ENCODE data around the gene ITGA2B. TPM values are rescaled to one million over a fixed set of nuclear protein-coding genes. Genes with fewer than 3 reads are reported as not detected.

The ITGA2B gene
- total and polyA plus RNA-seq, 2 of the 13 experiments (the other 11 are each of a cell fraction or from before 2014, with no cell fraction given): 0.38 to 1.1 TPM

- no peak for TF ChIP-seq ZNF44 (CRISPR knock-in tag; IDR thresholded peaks at IDR 0.05)
- no peak for TF ChIP-seq ZNF17 (CRISPR knock-in tag; IDR thresholded peaks at IDR 0.05)
- no peak for TF ChIP-seq ZFP36L2 (CRISPR knock-in tag; IDR thresholded peaks at IDR 0.05)
- no peak for TF ChIP-seq CBX2 (IDR thresholded peaks at IDR 0.05; ENCODE audit: low read depth, low read length)
- no peak for TF ChIP-seq CBX2 (CRISPR knock-in tag; IDR thresholded peaks at IDR 0.05; ENCODE audit: low read depth)
- TF ChIP-seq NFE2L2 (IDR thresholded peaks at IDR 0.05; ENCODE audit: low read length): no peak
- no peak for TF ChIP-seq ZSCAN22 (CRISPR knock-in tag; IDR thresholded peaks at IDR 0.05)
- TF ChIP-seq CSRNP2 (CRISPR knock-in tag; conservative IDR thresholded peaks at IDR 0.05; ENCODE audit: low read depth): no peak
Observed at GRCh38 chr17:44363613-44364159, 25.8 kb downstream of the ITGA2B start, which contains the start of gene FAM171A2 (continued).

GRCh38 chr17:44362949-44363612 lies 26.4 kb downstream of the ITGA2B start:
- in situ Hi-C loops (cut with HindIII; ENCODE audit: extremely low pct_ligation_motif_present, low pct_unique_long_range_greater_than_20kb): no loop called here
- H3K27ac ChIP-seq (ENCODE audit: extremely low read length, insufficient read depth, low read length): no peak overlapping the region
- peak overlapping the region; percentile 75 to 82 (median 76) for H3K4me3 ChIP-seq (replicated peaks in 1 of 3; ENCODE audit: insufficient read depth in 1 of 3, low read depth in 2 of 3, low read length in 3 of 3)
- 2% methylated on average over 29 of the region's 45 CpGs for WGBS (ENCODE audit: low lambda C conversion rate)
- no peaks in the 10 kb centered on the region for H4K20me1 ChIP-seq (ENCODE audit: insufficient read depth, low read length)
- no peaks in the 10 kb centered on the region for H3K36me3 ChIP-seq (replicated peaks in 1 of 2; ENCODE audit: control insufficient read depth in 1 of 2, insufficient read depth in 2 of 2, low read length in 2 of 2)
- CTCF ChIA-PET (ENCODE audit: low intra/inter-chr PET ratio, low total read pairs): interaction anchor here (1.8 kb wide), 1 partner anchor 8 kb away, joined by 9 read pairs; no protein-coding TSS in a partner anchor
- ATAC-seq (peak; percentile 45), DNase-seq (ENCODE audit: low spot score) (no peak), FAIRE-seq (no peak)
- no peaks in the 10 kb centered on the region for H3K79me2 ChIP-seq (ENCODE audit: insufficient read depth, low read length)
- H3K4me2 ChIP-seq (ENCODE audit: low read depth, low read length): peak overlapping the region; percentile 98
- intact Hi-C loops (cut with micrococcal nuclease; ENCODE audit: unreplicated experiment): no loop called here
- peaks cover 49% of the 10 kb centered on the region for H3K4me1 ChIP-seq (ENCODE audit: insufficient read depth, low read length)
- peak overlapping the region; percentile 67; the same call in 1 of the 2 replicates for H3K9ac ChIP-seq (ENCODE audit: insufficient read depth, low read depth, low read length)
- H3K27me3 ChIP-seq (ENCODE audit: control insufficient read depth in 1 of 2, insufficient read depth in 2 of 2, low read length in 2 of 2): peaks cover 1 to 14% of the 10 kb centered on the region in 2 experiments; a peak in 3 of 5 replicates
- no peak overlapping the region for H2AFZ ChIP-seq (ENCODE audit: low read length)
- BruUV-seq (replicated peaks): no TSS peak
- H3K9me3 ChIP-seq (ENCODE audit: low read length): no peaks in the 10 kb centered on the region
- POLR2A ChIA-PET: interaction anchor here (0.7 to 3.2 kb wide), 6 partner anchors 9 to 535 kb away, joined by 3 to 19 read pairs (median 5); partner anchors contain the start of genes GRN and UBTF
- no peak for TF ChIP-seq DPF2 (CRISPR knock-in tag; IDR thresholded peaks at IDR 0.05; ENCODE audit: borderline replicate concordance, low read depth)
- no peak for TF ChIP-seq HMG20A (CRISPR knock-in tag; IDR thresholded peaks at IDR 0.05; ENCODE audit: borderline replicate concordance)
- TF ChIP-seq ZFP91 (CRISPR knock-in tag; IDR thresholded peaks at IDR 0.05; ENCODE audit: borderline replicate concordance): no peak; the same call in 1 of the 2 replicates
- no peak for TF ChIP-seq ZNF562 (CRISPR knock-in tag; IDR thresholded peaks at IDR 0.05; ENCODE audit: borderline replicate concordance)
- TF ChIP-seq SALL1 (CRISPR knock-in tag; IDR thresholded peaks at IDR 0.05): no peak
- no peak for TF ChIP-seq NCOA1 (CRISPR knock-in tag; IDR thresholded peaks at IDR 0.05)
- TF ChIP-seq GABPB1 (CRISPR knock-in tag; IDR thresholded peaks at IDR 0.05): peak; percentile 9; the same call in 1 of the 2 replicates
- no peak for TF ChIP-seq SCMH1 (CRISPR knock-in tag; IDR thresholded peaks at IDR 0.05; ENCODE audit: borderline replicate concordance)
- no peak for TF ChIP-seq ELF1 (CRISPR knock-in tag; IDR thresholded peaks at IDR 0.05)
